Parathyroid adenoma (tissue), 2 donors: ENCODE results near the gene GAA.
A peak's percentile ranks its signal among the peaks of the same experiment; 100 is the strongest.

ENCODE experiments used
- H2AFZ ChIP-seq: fragments of 300-600 bp; sonication (generic); one replicate; pipeline ENCODE4 v1.7.0; 2017; ENCODE audit warnings: antibody characterized with exemption, mild to moderate bottlenecking
- H3K27ac ChIP-seq: fragments of 300-600 bp; sonication (generic); one replicate; pipeline ENCODE4 v1.7.0; 2017
- H3K27me3 ChIP-seq: fragments of 300-600 bp; sonication (generic); one replicate; pipeline ENCODE4 v1.7.0; 2017; ENCODE audit warnings: low read length; ENCODE audit not compliant: control insufficient read depth, insufficient read depth
- H3K36me3 ChIP-seq: fragments of 300-600 bp; sonication (generic); one replicate; pipeline ENCODE4 v1.7.0; 2017; ENCODE audit warnings: low read length; ENCODE audit not compliant: control insufficient read depth, insufficient read depth
- H3K4me1 ChIP-seq: fragments of 300-600 bp; sonication (generic); one replicate; pipeline ENCODE4 v1.7.0; 2017; ENCODE audit warnings: control low read depth
- H3K4me2 ChIP-seq: fragments of 300-600 bp; sonication (generic); one replicate; pipeline ENCODE4 v1.7.0; 2017; ENCODE audit warnings: low read length
- H3K4me3 ChIP-seq: fragments of 300-600 bp; sonication (generic); one replicate; pipeline ENCODE4 v1.7.0; 2017; ENCODE audit warnings: low read depth, low read length
- H3K79me2 ChIP-seq: fragments of 300-600 bp; sonication (generic); one replicate; pipeline ENCODE4 v1.7.0; 2017; ENCODE audit warnings: control low read depth
- H3K9ac ChIP-seq: fragments of 300-600 bp; sonication (generic); one replicate; pipeline ENCODE4 v1.7.0; 2017; ENCODE audit warnings: mild to moderate bottlenecking
- H3K9me3 ChIP-seq: fragments of 300-600 bp; sonication (generic); one replicate; pipeline ENCODE4 v1.7.0; 2017; ENCODE audit warnings: low read length; ENCODE audit not compliant: control insufficient read depth
- TF ChIP-seq, protein P1 (sequence below): fragments of 300-600 bp; sonication (generic); IDR thresholded peaks from one replicate; pipeline ENCODE4 v1.7.0; 2017; ENCODE audit warnings: antibody characterized with exemption, mild to moderate bottlenecking
- donor health status: primary hyperparathyroidism.

The GAA gene

DNA sequence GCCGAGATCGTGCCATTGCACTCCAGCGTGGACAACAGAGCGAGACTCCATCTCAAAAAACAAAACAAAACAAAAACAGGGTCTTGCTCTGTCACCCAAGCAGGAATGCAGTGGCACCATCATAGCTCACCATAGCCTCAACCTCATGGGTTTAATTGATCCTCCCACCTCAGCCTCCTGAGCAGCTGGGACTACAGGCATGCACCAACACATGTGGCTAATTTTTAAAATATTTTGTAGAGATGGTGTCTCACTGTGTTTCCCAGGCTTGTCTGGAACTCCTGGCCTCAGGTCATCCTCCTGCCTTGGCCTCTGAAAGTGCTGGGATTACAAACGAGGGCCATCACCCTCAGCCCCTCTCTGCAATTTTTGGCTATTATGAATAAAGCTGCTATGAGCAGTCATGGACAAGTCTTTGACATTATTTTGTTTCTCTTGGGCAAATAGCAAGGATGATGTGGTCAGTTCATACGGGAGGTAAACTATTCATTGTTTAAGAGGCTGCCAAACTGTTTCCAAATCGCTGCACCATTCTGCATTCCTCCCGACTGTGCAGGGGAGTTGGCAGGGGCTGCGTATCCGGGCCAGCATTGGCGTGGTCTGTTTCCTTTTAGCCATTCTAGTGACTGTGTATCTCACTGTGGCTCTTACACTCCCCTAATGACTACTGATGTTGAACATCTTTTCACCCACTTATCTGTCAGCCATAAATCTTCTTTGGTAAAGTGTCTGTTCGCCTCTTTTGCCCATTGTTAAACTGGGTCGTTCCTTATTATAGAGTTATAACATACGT, 24.5 kb downstream of the GAA start:
- peaks cover 26% of the 10 kb centered on the region for H3K4me1 ChIP-seq
- H3K9me3 ChIP-seq = no peaks in the 10 kb centered on the region
- TF ChIP-seq, protein P1, sequence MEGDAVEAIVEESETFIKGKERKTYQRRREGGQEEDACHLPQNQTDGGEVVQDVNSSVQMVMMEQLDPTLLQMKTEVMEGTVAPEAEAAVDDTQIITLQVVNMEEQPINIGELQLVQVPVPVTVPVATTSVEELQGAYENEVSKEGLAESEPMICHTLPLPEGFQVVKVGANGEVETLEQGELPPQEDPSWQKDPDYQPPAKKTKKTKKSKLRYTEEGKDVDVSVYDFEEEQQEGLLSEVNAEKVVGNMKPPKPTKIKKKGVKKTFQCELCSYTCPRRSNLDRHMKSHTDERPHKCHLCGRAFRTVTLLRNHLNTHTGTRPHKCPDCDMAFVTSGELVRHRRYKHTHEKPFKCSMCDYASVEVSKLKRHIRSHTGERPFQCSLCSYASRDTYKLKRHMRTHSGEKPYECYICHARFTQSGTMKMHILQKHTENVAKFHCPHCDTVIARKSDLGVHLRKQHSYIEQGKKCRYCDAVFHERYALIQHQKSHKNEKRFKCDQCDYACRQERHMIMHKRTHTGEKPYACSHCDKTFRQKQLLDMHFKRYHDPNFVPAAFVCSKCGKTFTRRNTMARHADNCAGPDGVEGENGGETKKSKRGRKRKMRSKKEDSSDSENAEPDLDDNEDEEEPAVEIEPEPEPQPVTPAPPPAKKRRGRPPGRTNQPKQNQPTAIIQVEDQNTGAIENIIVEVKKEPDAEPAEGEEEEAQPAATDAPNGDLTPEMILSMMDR = no peak
- H3K27me3 ChIP-seq = no peaks in the 10 kb centered on the region
- H3K4me3 ChIP-seq = no peak overlapping the region
- no peak overlapping the region for H3K4me2 ChIP-seq
- H2AFZ ChIP-seq = peak overlapping the region; percentile 28
- no peaks in the 10 kb centered on the region for H3K36me3 ChIP-seq
- no peaks in the 10 kb centered on the region for H3K79me2 ChIP-seq
- no peak overlapping the region for H3K27ac ChIP-seq
- no peak overlapping the region for H3K9ac ChIP-seq

DNA sequence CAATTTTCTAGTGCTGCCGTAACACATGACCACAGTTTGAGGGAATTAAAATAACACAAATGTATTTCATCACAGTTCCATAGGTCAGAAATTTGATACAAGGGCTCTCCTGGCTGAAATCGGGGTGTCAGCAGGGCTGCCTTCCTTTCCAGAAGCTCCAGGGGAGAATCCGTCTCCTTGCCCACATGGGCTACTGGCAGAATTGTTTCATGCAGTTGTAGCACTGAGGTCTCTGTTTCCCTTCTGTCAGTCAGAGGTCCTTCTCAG, 25.0 kb downstream of the GAA start:
- no peak overlapping the region for H3K4me2 ChIP-seq
- no peaks in the 10 kb centered on the region for H3K27me3 ChIP-seq
- no peak overlapping the region for H3K9ac ChIP-seq
- H3K79me2 ChIP-seq = no peaks in the 10 kb centered on the region
- H3K36me3 ChIP-seq = no peaks in the 10 kb centered on the region
- TF ChIP-seq, protein P1 = no peak
- H3K4me3 ChIP-seq = no peak overlapping the region
- peaks cover 30% of the 10 kb centered on the region for H3K4me1 ChIP-seq
- H3K9me3 ChIP-seq = no peaks in the 10 kb centered on the region
- H3K27ac ChIP-seq = no peak overlapping the region
- H2AFZ ChIP-seq = no peak overlapping the region

DNA sequence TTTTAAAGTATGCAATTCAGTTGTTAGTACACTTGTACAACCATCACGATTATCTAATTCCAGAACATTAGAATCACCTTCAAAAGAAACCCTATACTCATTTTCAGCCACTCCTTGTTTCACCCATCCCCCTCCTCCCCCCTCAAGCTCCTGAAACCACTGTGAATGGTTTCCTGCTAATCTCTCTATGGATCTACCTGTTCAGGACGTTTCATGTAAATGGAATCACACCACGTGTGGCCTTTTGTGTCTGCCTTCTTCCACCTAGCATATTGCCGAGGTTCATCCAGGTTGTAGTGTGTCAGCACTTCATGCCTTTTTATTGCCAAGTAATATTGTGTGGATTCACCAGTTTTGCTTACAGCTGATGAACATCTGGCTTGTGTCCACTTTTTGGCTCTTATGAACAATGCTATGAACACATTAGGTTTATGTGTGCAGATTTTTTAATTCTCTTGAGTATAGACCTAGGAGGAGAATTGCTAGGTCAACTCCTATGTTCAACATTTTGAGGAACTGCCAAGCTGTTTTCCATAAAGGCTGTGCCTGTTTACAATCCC, 27.7 kb downstream of the GAA start:
- TF ChIP-seq, protein P1 = no peak
- H3K4me1 ChIP-seq = peaks cover 29% of the 10 kb centered on the region
- no peaks in the 10 kb centered on the region for H3K36me3 ChIP-seq
- no peak overlapping the region for H3K9ac ChIP-seq
- peak overlapping the region; percentile 16 for H3K4me2 ChIP-seq
- peak overlapping the region; percentile 8 for H3K27ac ChIP-seq
- H3K79me2 ChIP-seq = no peaks in the 10 kb centered on the region
- H3K27me3 ChIP-seq = no peaks in the 10 kb centered on the region
- peak overlapping the region; percentile 2 for H3K4me3 ChIP-seq
- no peaks in the 10 kb centered on the region for H3K9me3 ChIP-seq
- H2AFZ ChIP-seq = no peak overlapping the region

DNA sequence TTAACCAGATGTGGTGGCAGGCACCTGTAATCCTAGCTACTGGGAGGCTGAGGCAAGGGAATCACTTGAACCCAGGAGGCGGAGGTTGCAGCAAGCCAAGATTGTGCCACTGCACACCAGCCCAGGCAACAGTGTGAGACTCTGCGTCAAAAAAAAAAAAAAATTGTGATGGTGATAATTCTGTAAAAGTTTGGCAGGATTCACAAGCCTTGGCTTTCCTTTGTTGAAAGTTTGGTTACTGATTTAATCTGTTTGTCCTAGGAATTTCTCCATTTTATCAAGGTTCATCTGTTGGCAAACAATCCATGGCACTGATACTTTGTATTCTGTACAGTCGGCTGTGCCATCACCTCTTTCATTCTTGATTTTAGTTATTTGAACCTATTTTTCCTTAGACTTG, 29.6 kb downstream of the GAA start:
- Histone ChIP-seq H3K9ac (no peak overlapping the region), H3K79me2 (no peaks in the 10 kb centered on the region), H3K36me3 (no peaks in the 10 kb centered on the region), H3K27me3 (no peaks in the 10 kb centered on the region), H2AFZ (no peak overlapping the region), H3K27ac (no peak overlapping the region), H3K4me2 (no peak overlapping the region), H3K4me3 (no peak overlapping the region), H3K9me3 (no peaks in the 10 kb centered on the region), H3K4me1 (peaks cover 21% of the 10 kb centered on the region)
- TF ChIP-seq, protein P1 = no peak
